Myocyte (in vitro differentiated cells): ENCODE measurements around the gene TANK. TPM values are rescaled to one million over a fixed set of nuclear protein-coding genes. Genes with fewer than 3 reads are reported as not detected.
"Not testable (repeated sequence)": the region's sequence is repeated elsewhere in the genome, so short reads cannot be mapped to it uniquely, and the experiment has no call there.

Experiments used
- DNase-seq: peaks from one replicate; pipeline ENCODE4 v3.0.0-alpha.2; 2012; ENCODE audit warnings: low read depth
- total RNA-seq: library from RNA; depleted of rRNA; stranded (reverse); fragments of >200 nt; gene quantifications from 2 replicates; pipeline ENCODE4 v1.2.3, GENCODE V29; 2014

Gene TANK
- total RNA-seq, 1 donor from 2014 or later: 73.2 TPM

GRCh38 chr2:161223139-161223732 lies 63.0 kb downstream of the TANK start:
- DNase-seq: peak; percentile 46

DNA sequence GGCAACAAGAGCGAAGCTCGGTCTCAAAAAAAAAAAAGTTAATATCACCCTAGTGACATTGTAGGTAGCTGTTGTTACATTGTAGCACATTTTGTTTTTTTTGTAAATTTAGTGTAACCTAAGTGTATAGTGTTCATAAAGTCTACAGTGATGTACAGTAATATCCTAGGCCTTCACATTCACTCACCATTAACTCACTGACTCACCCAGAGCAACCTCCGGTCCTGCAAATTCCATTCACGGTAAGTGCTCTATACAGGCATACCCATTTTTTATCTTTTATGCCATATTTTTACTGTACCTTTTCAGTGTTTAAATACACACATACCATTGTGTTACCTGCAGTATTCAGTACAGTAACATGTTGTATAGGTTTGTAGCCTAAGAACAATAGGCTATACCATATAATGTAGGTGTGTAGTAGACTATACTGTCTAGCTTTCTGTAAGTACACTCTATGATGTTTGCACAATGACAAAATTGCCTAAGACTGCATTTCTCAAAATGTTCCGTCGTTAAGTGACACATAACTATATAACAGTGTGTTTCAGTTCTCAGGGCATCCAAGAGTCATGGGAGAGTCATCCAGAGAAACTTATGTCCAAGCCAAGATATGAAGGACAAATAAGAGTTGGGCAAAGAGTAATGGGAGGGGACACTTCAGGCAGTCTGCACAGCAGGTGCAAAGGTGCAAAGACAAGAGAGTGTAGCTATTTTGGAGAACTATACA lies 68.4 kb downstream of the TANK start:
- DNase-seq: no peak

GRCh38 chr2:161230959-161231358 lies 70.7 kb downstream of the TANK start:
- peak; percentile 13 for DNase-seq

DNA sequence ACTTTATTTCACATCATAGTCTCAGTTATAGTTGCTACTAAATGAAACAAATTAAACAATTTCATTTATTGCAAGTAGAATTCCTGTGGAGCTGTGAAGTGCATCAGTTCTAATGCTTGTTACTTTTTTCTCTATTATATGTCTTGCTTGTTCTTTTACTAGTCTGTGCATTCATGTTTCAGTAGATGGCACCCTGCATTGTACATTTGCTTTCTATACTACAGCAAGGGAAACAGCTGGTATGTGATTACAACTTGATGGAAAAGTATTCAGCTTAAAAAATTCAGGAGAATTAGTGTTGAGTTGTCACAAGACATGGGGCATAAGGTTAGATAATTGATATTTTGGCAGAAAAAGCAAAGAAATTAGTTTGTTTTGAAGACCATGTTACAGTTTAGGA lies 72.3 kb downstream of the TANK start:
- no peak for DNase-seq

DNA sequence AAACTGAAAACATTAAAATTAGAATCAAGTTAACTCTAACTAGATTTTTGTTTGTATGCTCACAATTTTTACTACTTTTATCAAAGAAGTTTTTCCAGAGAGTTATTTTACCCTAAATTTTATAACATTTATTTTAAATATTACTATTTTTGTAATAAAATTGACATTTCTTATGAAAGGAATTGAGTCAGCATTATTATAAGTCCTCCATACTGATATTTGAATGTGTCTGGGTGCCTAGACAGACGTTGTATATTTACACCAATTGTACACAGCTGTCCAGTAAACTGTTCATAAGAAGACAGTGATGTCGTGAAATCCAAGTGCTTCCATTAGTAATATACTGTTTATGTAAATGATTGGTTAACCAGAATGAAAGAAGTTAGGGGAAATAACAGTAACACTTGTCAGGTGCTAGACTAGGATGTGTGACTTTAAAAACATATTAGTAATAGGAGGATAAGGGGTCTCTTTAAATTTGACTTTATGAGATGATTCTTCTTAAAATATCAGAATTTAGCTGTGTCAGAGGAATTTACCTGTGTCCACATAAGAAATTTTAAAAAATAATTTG lies 73.7 kb downstream of the TANK start:
- DNase-seq: no peak

GRCh38 chr2:161234627-161235026 lies 74.4 kb downstream of the TANK start:
- no peak for DNase-seq

DNA sequence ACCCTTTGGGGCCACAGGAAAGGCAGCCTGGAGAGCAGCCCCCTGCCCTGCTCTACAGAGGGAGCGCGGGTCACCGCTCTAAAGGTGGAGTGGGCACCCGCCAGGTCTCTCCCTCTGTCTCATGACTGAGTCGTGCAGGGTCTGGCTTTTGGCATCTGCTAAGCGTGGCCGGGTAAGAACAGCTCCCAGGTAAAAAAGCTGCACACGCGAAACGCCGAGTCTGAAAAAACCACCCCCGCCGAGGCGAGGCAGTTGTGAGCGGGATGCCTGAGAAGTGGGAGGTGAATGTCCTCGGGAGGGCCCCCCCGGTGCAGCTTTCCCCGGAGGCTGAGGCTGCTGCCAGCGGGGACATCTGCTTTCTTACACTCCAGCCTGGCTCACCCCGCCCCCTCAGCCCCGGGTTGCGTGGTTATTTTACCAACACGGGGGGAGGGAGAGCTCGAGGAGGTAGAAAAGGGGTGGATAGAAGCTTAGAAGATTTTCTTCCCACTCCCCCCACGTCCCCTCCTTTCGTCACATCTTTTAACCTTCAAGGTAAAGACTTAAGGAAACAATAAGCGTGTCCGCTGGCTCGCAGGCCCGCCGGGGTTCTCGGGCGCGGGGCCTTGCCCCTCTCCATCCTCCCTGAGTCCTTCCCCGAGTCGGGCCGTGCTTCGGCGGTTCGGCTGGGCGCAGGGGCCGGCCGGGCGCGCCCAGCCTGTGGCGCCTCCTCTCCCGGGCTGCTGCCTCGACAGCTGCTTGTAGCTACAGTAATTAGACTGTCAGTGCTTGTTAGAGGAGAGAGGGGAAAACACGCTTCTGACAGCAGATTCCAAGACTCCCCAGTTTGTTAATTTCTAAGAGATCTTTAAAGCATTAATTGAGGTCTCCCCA lies 77.4 kb downstream of the TANK start:
- peak; percentile 76 for DNase-seq

DNA sequence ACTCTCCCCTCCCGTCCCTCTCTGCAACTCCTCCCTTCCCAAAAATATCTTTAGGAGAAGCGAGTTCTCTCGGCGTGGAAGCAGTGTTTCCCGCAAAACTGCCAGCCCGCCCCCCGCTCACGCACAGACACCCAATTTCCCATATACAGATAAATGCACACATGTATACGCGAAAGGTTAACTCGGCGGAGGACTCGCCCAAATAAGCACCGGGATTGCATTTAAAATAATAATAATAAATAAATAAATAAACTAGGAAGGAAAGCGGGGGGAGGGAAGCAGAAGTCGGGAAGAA lies 78.0 kb downstream of the TANK start:
- no peak for DNase-seq

DNA sequence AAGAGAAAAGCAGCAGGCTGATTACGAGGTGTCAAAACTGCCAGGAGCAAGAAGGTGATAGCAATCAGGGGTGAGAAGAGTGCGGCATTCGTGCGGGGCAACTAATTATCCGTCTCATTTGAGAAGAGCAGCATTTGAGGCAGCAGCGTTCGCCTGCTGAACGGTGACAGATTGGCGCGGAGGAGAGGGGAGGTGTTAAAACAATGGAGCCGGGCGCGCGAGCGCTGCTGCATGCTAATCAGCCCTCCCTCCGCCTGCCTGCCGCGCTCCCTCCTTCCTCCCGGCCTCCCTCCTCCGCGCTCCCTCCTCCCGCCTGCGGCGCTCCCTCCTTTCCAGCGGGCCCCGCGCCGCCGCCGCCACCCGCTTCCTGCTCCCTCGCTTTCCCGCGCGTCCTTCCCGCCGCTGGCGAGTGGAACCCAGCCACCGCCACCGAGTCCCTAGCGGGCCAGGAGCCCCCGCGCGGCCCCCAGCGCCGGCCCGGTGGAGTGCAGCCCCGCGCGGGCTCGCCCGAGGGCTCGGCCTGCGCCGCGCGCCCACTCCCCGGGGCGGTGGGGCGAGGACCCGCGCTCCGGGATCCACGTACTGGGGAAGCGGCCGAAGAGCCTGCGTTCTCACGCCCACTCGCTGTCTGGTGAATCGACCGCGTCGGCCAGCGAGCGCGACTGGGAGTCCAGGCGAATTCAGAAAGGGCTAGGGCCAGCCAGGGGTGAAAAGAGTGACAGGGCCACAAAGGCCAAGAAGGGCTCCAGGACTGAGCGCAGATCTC lies 78.5 kb downstream of the TANK start:
- DNase-seq: peak; percentile 59

- DNase-seq: no peak
Measured at GRCh38 chr2:161239326-161240109, 79.3 kb downstream of the TANK start.

DNA sequence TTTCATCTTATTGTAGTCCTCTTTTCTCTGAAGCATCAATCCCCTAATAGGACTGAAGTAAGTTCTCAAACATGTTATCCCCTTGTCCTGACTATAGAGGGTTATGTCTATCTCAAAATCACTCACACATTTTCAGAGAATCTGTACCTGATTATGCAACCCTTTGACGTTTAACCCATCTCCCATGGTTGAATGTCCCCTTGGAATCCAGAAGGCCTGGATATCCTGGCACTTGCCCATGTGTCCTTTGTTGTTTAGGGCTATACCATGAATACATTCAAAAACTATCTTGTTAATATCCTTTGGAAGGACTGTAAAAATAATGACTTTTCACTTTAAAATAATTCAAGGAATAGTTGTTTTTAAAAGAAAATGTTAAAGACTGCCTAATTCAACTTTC lies 81.7 kb downstream of the TANK start:
- DNase-seq: no peak

DNA sequence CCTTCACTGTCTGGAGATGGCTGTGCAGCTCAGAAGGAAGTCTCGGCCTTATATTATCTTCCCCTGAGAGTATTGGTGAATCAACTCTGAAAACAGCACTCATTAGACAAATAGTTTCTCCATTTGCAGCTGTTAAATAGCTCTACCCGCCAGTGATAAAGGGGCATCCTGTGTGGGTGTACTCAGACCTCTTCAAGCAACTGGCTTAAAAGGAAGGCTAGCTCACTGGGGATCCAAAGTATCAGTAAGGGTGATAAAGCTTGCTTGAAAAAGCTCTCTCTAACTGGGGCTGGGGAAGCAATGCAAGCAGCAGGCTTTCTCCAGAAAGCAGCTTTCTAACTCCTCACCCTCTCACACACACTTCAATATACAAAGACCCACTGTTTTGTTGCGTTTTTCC lies 83.1 kb downstream of the TANK start:
- DNase-seq: peak; percentile 21

DNA sequence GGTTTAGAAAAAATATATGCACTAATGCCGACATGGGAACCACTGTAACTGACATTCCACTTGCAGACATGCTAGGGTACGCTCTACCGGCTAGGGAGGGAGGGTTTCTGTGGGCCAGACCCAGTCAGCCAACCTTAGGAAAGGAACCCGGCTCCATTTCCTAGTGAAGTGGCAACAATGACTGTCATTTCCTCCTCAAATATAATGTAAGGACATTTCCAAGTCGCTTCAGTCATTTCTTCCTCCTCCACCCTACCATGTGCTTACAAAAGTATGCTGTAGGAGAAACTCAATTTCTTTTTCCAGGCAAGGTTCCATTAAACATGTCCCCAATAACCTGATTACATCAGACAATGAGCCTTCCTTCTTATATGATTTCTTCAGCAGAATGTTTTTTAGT lies 83.7 kb downstream of the TANK start:
- no peak for DNase-seq

GRCh38 chr2:161244387-161245260 lies 84.4 kb downstream of the TANK start:
- DNase-seq: not testable (repeated sequence)

DNA sequence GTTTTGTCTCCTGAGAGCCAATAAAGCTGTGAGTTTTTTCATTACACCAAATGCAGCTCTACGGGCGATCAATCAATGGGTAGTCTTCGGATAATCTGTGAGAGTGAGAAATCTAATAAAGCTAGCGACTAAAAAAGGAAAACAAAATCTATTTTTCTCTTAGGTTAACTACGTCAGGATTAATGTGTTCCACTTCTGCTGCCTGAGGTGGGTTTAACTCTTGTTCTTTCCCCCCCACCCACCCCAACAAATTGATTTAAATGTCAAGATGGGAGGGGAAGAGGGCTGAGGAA lies 85.0 kb downstream of the TANK start:
- DNase-seq: no peak

DNA sequence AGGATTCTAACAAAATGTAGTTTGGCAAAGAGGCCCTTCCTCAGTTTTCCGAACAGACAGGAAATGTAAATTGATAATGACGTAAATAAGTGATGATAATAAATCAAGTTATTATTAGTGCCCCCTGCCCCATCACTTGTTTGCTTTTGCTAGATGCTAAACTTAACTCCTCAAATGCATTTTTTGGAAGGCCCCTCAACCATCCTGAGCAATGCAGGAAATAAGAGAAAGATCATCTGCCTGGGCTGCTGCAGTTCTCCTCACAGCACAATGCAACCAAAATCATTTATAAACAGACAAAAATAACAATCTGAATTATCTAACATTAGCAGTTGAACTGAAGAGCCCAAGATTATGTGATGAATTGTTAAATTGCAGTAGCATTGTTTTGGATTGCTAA lies 85.4 kb downstream of the TANK start:
- no peak for DNase-seq

DNA sequence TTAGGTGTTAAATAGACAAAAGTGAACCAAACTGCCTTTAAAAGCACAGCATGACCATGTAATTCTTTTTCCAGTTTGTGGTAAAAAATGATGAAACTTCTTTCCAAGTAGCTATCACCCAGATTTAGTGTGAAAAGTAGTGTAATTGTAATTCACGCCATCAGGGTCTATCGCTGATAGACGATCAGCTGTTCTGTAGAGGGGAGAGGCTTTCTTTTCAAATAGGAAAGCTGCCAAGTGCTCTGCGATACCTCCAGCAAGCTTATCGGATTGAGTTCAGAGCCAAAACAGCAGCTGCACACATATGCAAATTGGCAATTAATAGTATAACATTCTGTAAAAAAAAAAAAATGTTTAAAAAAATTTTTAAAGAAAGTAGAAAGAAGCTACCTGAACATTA lies 86.1 kb downstream of the TANK start:
- no peak for DNase-seq

- peak; percentile 45 for DNase-seq
Measured at GRCh38 chr2:161250864-161251436, 90.7 kb downstream of the TANK start.
